ENCODE measurements around the gene PRMT6. TPM values are rescaled to one million over a fixed set of nuclear protein-coding genes. Genes with fewer than 3 reads are reported as not detected.
"Not testable (repeated sequence)": the region's sequence is repeated elsewhere in the genome, so short reads cannot be mapped to it uniquely, and the experiment has no call there.

PRMT6 gene
- polyA plus RNA-seq, result 10 to 100 TPM; 18.7 to 20.7 (median 19.8) TPM

GRCh38 chr1:107056426-107057196 is at the start of gene PRMT6:
TSS of gene PRMT6 (plus strand) at chr1:107056674. CDS start at chr1:107056716, 42 bp downstream.
- H3K4me3 Mint-ChIP-seq, result peak within 1 kb of the TSS; percentile 97 to 99 (median 98)
- peaks cover 20 to 27% of the 10 kb centered on the region in 2 donors for H3K4me1 Mint-ChIP-seq
- H3K36me3 Mint-ChIP-seq, result peaks cover 0 to 10% (median 4%) of the 10 kb centered on the region in 3 donors
- H3K27me3 Mint-ChIP-seq (ENCODE audit: low read depth in 3 of 3), result peaks cover 0 to 2% (median 0%) of the 10 kb centered on the region in 3 donors
- H3K27ac Mint-ChIP-seq, result peak within 1 kb of the TSS; percentile 87 to 97 (median 93)
- H3K9me3 Mint-ChIP-seq, result no peaks in the 10 kb centered on the region
- peak; percentile 73 to 76 (median 76) for DNase-seq

GRCh38 chr1:107009281-107009680 is 47.2 kb upstream of the PRMT6 start:
- no peaks in the 10 kb centered on the region for H3K36me3 Mint-ChIP-seq
- no peak overlapping the region for H3K4me3 Mint-ChIP-seq
- H3K4me1 Mint-ChIP-seq, result no peaks in the 10 kb centered on the region
- peaks cover 0 to 4% (median 0%) of the 10 kb centered on the region in 3 donors for H3K27me3 Mint-ChIP-seq (ENCODE audit: low read depth in 3 of 3)
- DNase-seq, result no peak
- no peak overlapping the region for H3K27ac Mint-ChIP-seq
- no peaks in the 10 kb centered on the region for H3K9me3 Mint-ChIP-seq

- Mint-ChIP-seq H3K9me3 (no peaks in the 10 kb centered on the region), H3K27me3 (ENCODE audit: low read depth in 3 of 3) (peaks cover 0 to 6% (median 0%) of the 10 kb centered on the region in 3 donors), H3K27ac (no peak overlapping the region), H3K4me1 (no peaks in the 10 kb centered on the region), H3K4me3 (no peak overlapping the region), H3K36me3 (no peaks in the 10 kb centered on the region)
- DNase-seq, result no peak
Observed at GRCh38 chr1:107010582-107010981, 45.9 kb upstream of the PRMT6 start.

GRCh38 chr1:107016376-107016978 is 40.0 kb upstream of the PRMT6 start:
- H3K9me3 Mint-ChIP-seq, result no peaks in the 10 kb centered on the region
- H3K27ac Mint-ChIP-seq, result no peak overlapping the region
- peaks cover 0 to 2% (median 0%) of the 10 kb centered on the region in 3 donors for H3K27me3 Mint-ChIP-seq (ENCODE audit: low read depth in 3 of 3)
- no peaks in the 10 kb centered on the region for H3K4me1 Mint-ChIP-seq
- no peak overlapping the region for H3K4me3 Mint-ChIP-seq
- no peaks in the 10 kb centered on the region for H3K36me3 Mint-ChIP-seq
- no peak for DNase-seq

GRCh38 chr1:107018445-107018844 is 38.0 kb upstream of the PRMT6 start:
- Mint-ChIP-seq H3K4me3 (no peak overlapping the region), H3K4me1 (no peaks in the 10 kb centered on the region), H3K27ac (no peak overlapping the region), H3K27me3 (ENCODE audit: low read depth in 3 of 3) (peaks cover 0 to 7% (median 0%) of the 10 kb centered on the region in 3 donors), H3K36me3 (no peaks in the 10 kb centered on the region), H3K9me3 (no peaks in the 10 kb centered on the region)
- no peak for DNase-seq

GRCh38 chr1:107019166-107019565 is 37.3 kb upstream of the PRMT6 start:
- Mint-ChIP-seq H3K27me3 (ENCODE audit: low read depth in 3 of 3) (peaks cover 0 to 7% (median 0%) of the 10 kb centered on the region in 3 donors), H3K9me3 (no peaks in the 10 kb centered on the region), H3K36me3 (no peaks in the 10 kb centered on the region), H3K27ac (no peak overlapping the region), H3K4me3 (no peak overlapping the region), H3K4me1 (no peaks in the 10 kb centered on the region)
- DNase-seq, result no peak

- H3K4me3 Mint-ChIP-seq; H3K27ac Mint-ChIP-seq; H3K9me3 Mint-ChIP-seq; H3K27me3 Mint-ChIP-seq (ENCODE audit: low read depth in 3 of 3); H3K36me3 Mint-ChIP-seq; DNase-seq; H3K4me1 Mint-ChIP-seq: not testable (repeated sequence)
Observed at GRCh38 chr1:107038874-107039273, 17.6 kb upstream of the PRMT6 start.

- not testable (repeated sequence) for DNase-seq; H3K27me3 Mint-ChIP-seq (ENCODE audit: low read depth in 3 of 3); H3K4me1 Mint-ChIP-seq; H3K4me3 Mint-ChIP-seq; H3K36me3 Mint-ChIP-seq; H3K9me3 Mint-ChIP-seq; H3K27ac Mint-ChIP-seq
Observed at GRCh38 chr1:107044310-107045220, 11.9 kb upstream of the PRMT6 start.

- Mint-ChIP-seq H3K4me1 (no peaks in the 10 kb centered on the region), H3K27ac (no peak overlapping the region), H3K4me3 (no peak overlapping the region), H3K27me3 (ENCODE audit: low read depth in 3 of 3) (peaks cover 1 to 16% (median 5%) of the 10 kb centered on the region in 3 donors), H3K36me3 (no peaks in the 10 kb centered on the region), H3K9me3 (peaks cover 0 to 3% (median 0%) of the 10 kb centered on the region in 6 donors)
- no peak for DNase-seq
Observed at GRCh38 chr1:107047602-107048001, 8.9 kb upstream of the PRMT6 start.

- H3K9me3 Mint-ChIP-seq, result peaks cover 0 to 3% (median 0%) of the 10 kb centered on the region in 6 donors
- peaks cover 1 to 16% (median 5%) of the 10 kb centered on the region in 3 donors for H3K27me3 Mint-ChIP-seq (ENCODE audit: low read depth in 3 of 3)
- no peak for DNase-seq
- H3K36me3 Mint-ChIP-seq, result no peaks in the 10 kb centered on the region
- no peak overlapping the region for H3K4me3 Mint-ChIP-seq
- H3K27ac Mint-ChIP-seq, result no peak overlapping the region
- no peaks in the 10 kb centered on the region for H3K4me1 Mint-ChIP-seq
Observed at GRCh38 chr1:107048241-107048640, 8.2 kb upstream of the PRMT6 start.

GRCh38 chr1:107051266-107051665 is 5.2 kb upstream of the PRMT6 start:
- H3K4me3 Mint-ChIP-seq, result no peak overlapping the region
- no peak overlapping the region for H3K27ac Mint-ChIP-seq
- H3K27me3 Mint-ChIP-seq (ENCODE audit: low read depth in 3 of 3), result peaks cover 1 to 14% (median 4%) of the 10 kb centered on the region in 3 donors
- peaks cover 0 to 3% (median 0%) of the 10 kb centered on the region in 6 donors for H3K9me3 Mint-ChIP-seq
- peaks cover under 1 to 2% of the 10 kb centered on the region in 2 donors for H3K4me1 Mint-ChIP-seq
- H3K36me3 Mint-ChIP-seq, result peaks cover 0 to under 1% (median 0%) of the 10 kb centered on the region in 3 donors
- no peak for DNase-seq

- peaks cover 20 to 27% of the 10 kb centered on the region in 2 donors for H3K4me1 Mint-ChIP-seq
- not testable (repeated sequence) for H3K9me3 Mint-ChIP-seq; DNase-seq; H3K36me3 Mint-ChIP-seq; H3K27me3 Mint-ChIP-seq (ENCODE audit: low read depth in 3 of 3)
- H3K27ac Mint-ChIP-seq, result peak overlapping the region; percentile 87 to 97 (median 93)
- peak overlapping the region; percentile 97 to 99 (median 98) for H3K4me3 Mint-ChIP-seq
Observed at GRCh38 chr1:107055919-107056425, 502 bp upstream of the PRMT6 start.
